Body of pancreas (tissue), 4 donors: ENCODE results near the gene QKI.

Source experiments
- POLR2A ChIP-seq, 3 donors: fragments of 450-650 bp; IDR thresholded peaks; one replicate each; pipeline ENCODE4 v1.6.1; 2016; ENCODE audit warnings: antibody characterized with exemption in 3 of 3, mild to moderate bottlenecking in 2 of 3
- TF ChIP-seq, protein P1 (sequence below), 7 experiments: fragments of 450-650 bp in 4 of 7; fragments of 200-600 bp in 3 of 7; sonication (generic) in 3 of 7; IDR thresholded peaks; one replicate each; pipeline ENCODE4 v1.5.1; 2016 to 2019; ENCODE audit warnings: antibody characterized with exemption in 7 of 7

DNA sequence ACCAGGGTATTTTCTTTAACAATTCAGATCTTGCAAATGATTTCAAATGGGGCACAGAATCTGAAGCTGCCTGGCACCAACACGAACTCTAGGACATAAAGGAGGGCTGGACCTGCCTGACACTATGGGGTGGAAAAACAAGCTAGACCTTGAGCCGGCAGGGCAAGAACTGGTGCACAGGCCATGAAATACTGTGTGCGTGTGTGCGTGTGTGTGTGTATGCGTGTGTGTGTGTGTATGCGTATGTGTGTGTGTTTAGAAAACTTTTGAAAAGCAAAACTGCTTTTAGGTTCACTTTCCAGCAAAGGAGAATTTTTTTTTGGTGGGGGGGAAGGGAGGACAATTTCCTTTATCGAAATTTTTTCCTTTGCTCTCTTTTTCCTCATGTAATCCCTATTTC, 11.9 kb upstream of the QKI start:
- TF ChIP-seq, protein P1, sequence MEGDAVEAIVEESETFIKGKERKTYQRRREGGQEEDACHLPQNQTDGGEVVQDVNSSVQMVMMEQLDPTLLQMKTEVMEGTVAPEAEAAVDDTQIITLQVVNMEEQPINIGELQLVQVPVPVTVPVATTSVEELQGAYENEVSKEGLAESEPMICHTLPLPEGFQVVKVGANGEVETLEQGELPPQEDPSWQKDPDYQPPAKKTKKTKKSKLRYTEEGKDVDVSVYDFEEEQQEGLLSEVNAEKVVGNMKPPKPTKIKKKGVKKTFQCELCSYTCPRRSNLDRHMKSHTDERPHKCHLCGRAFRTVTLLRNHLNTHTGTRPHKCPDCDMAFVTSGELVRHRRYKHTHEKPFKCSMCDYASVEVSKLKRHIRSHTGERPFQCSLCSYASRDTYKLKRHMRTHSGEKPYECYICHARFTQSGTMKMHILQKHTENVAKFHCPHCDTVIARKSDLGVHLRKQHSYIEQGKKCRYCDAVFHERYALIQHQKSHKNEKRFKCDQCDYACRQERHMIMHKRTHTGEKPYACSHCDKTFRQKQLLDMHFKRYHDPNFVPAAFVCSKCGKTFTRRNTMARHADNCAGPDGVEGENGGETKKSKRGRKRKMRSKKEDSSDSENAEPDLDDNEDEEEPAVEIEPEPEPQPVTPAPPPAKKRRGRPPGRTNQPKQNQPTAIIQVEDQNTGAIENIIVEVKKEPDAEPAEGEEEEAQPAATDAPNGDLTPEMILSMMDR (IDR thresholded peaks at IDR 0.05), result no peak
- no peak for TF ChIP-seq POLR2A (IDR thresholded peaks at IDR 0.05)
